IPS-15b (cell line): ENCODE data around the gene BMP7.

Experiments used
- H3K27me3 ChIP-seq: one replicate; pipeline ENCODE4 v1.6.1; 2013; ENCODE audit warnings: low read length; ENCODE audit not compliant: control insufficient read depth, insufficient read depth
- H3K36me3 ChIP-seq: one replicate; pipeline ENCODE4 v1.6.1; 2013; ENCODE audit warnings: low read length; ENCODE audit not compliant: control insufficient read depth, insufficient read depth
- H3K4me1 ChIP-seq: one replicate; pipeline ENCODE4 v1.6.1; 2013; ENCODE audit warnings: mild to moderate bottlenecking, low read length; ENCODE audit not compliant: control insufficient read depth, insufficient read depth
- H3K4me3 ChIP-seq: one replicate; pipeline ENCODE4 v1.5.1; 2013; ENCODE audit warnings: low read depth, low read length
- H3K9ac ChIP-seq: one replicate; pipeline ENCODE4 v1.6.1; 2013; ENCODE audit warnings: low read depth, mild to moderate bottlenecking, low read length
- H3K9me3 ChIP-seq: one replicate; pipeline ENCODE4 v1.6.1; 2013; ENCODE audit warnings: mild to moderate bottlenecking, low read length; ENCODE audit not compliant: control insufficient read depth, insufficient read depth

The BMP7 gene

DNA sequence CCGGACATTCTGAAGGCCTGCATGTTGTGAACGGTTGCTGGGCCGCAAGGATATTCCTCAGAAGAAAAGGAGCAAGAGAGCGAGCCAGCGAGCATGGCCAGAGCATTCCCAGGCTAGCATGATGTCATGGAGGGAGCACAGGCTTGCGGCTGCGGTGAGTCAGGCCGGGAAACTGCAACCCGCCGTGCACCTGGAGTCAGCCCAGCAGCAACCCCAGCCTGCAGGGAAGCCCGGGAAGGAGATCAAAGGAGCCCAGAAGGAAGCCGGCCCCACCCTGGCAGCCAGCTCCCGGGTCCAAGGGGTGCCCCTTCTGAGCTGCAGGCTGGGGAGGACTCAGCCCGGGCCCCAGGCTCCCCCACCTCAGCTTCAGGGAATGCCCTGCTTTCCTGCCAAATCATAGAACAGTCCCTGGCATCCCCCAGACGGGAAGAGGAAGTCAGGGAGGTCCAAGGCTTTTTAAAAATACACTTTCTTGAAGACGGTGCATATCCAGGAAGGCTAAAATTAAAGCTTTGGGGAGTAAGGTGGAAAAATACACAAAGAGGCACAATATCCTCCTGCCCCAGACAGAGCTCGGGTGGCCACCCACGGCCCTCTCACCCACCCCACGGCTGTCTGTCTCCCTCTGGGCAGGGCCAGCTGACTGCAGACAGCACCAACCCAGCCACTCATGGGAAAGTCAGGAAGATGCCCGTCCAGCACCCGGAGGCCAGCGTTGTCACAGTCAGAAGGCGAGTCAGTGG lies 53.7 kb downstream of the BMP7 start:
- Histone ChIP-seq H3K27me3 (no peaks in the 10 kb centered on the region), H3K9me3 (no peaks in the 10 kb centered on the region), H3K4me1 (peaks cover 13% of the 10 kb centered on the region), H3K9ac (peak overlapping the region; percentile 65), H3K4me3 (no peak overlapping the region), H3K36me3 (no peaks in the 10 kb centered on the region)

GRCh38 chr20:57211908-57212533 lies 54.4 kb downstream of the BMP7 start:
- Histone ChIP-seq H3K9me3 (no peaks in the 10 kb centered on the region), H3K9ac (peak overlapping the region; percentile 65), H3K36me3 (no peaks in the 10 kb centered on the region), H3K27me3 (no peaks in the 10 kb centered on the region), H3K4me3 (peak overlapping the region; percentile 18), H3K4me1 (peaks cover 13% of the 10 kb centered on the region)

- H3K36me3 ChIP-seq: no peaks in the 10 kb centered on the region
- peaks cover 13% of the 10 kb centered on the region for H3K4me1 ChIP-seq
- no peaks in the 10 kb centered on the region for H3K9me3 ChIP-seq
- H3K27me3 ChIP-seq: no peaks in the 10 kb centered on the region
- H3K4me3 ChIP-seq: no peak overlapping the region
- no peak overlapping the region for H3K9ac ChIP-seq
Observed at GRCh38 chr20:57211406-57211805, 55.0 kb downstream of the BMP7 start.

GRCh38 chr20:57210911-57211280 lies 55.5 kb downstream of the BMP7 start:
- Histone ChIP-seq H3K4me3 (no peak overlapping the region), H3K9me3 (no peaks in the 10 kb centered on the region), H3K4me1 (peaks cover 13% of the 10 kb centered on the region), H3K27me3 (no peaks in the 10 kb centered on the region), H3K36me3 (no peaks in the 10 kb centered on the region), H3K9ac (no peak overlapping the region)

- Histone ChIP-seq H3K9ac (no peak overlapping the region), H3K36me3 (no peaks in the 10 kb centered on the region), H3K9me3 (no peaks in the 10 kb centered on the region), H3K4me3 (no peak overlapping the region), H3K4me1 (peaks cover 13% of the 10 kb centered on the region), H3K27me3 (no peaks in the 10 kb centered on the region)
Observed at GRCh38 chr20:57210054-57210910, 56.2 kb downstream of the BMP7 start.

- Histone ChIP-seq H3K27me3 (no peaks in the 10 kb centered on the region), H3K4me1 (peaks cover 13% of the 10 kb centered on the region), H3K9ac (no peak overlapping the region), H3K4me3 (no peak overlapping the region), H3K36me3 (no peaks in the 10 kb centered on the region), H3K9me3 (no peaks in the 10 kb centered on the region)
Observed at GRCh38 chr20:57209413-57209812, 57.0 kb downstream of the BMP7 start.

DNA sequence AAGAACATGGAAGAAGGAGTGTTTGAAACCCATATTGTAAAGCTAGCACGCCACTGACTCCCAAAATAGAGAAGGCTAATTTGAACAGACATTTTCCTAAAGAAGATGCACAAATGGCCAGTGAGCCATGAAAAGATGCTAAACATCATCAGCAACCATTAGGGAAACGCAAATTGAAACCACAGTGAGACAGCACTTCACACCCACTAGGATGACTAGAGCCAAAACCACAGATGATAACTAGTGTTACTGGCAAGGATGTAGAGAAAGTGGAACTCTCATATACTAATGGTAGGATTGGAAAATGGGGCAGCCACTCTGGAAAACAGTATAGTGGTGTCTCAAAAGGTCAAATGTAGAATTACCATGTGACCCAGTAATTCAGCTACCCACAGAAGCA lies 58.2 kb downstream of the BMP7 start:
- Histone ChIP-seq H3K9me3 (no peaks in the 10 kb centered on the region), H3K4me1 (peaks cover 13% of the 10 kb centered on the region), H3K9ac (no peak overlapping the region), H3K27me3 (no peaks in the 10 kb centered on the region), H3K4me3 (no peak overlapping the region), H3K36me3 (no peaks in the 10 kb centered on the region)

DNA sequence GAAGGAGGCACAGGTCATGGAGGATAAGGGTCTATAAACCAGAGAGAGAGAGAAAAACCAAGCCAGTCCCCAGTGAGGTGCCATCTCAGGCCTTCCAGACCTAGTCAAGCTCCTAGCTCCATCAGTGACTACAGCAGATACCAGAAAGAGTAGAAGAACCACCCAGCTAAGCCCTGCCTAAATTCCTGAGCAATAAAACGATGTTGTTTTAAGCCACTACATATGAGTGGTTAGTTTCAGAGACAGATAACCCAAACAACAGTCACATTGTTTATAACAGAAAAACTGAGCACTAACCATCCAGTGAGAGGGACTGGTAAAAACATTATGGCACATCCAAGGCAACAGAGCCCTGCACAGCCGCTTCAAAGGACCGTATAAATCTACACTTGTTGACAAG lies 59.2 kb downstream of the BMP7 start:
- Histone ChIP-seq H3K36me3 (peaks cover 4% of the 10 kb centered on the region), H3K9ac (no peak overlapping the region)

DNA sequence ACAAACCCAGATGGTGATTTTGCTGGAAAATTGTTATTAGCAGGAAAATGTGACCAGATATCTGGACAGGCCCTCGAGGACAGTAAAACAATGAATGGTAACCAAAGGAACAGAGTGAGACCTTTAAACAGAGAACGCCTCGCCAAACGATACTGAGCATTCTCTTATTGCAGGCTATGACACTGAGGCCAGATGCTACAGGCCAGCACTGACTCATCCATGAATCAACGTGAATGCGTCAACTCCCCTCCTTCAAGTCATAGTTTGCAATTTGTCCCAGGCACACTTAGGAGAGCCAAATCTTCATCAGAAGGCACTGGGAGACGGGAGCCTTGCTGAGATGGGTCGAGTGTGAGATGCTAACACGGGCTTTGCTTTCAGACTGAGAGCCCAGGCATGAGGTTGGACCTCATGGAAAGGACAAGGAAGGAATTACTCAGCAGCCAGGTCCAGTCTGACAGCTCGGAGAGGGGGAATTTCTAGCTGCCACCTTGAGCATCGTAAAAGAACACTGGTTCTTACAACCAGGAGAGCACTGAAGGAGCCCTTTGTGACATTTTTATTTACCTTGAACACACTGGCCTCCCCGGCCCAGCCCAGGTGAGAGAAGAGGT lies 60.7 kb downstream of the BMP7 start:
- H3K4me1 ChIP-seq: no peaks in the 10 kb centered on the region
- no peak overlapping the region for H3K9ac ChIP-seq
- no peaks in the 10 kb centered on the region for H3K9me3 ChIP-seq
- no peak overlapping the region for H3K4me3 ChIP-seq
- H3K27me3 ChIP-seq: no peaks in the 10 kb centered on the region
- H3K36me3 ChIP-seq: peaks cover 4% of the 10 kb centered on the region

More for the DNA sequence above, 59.2 kb downstream of the BMP7 start:
- Histone ChIP-seq H3K9me3 (no peaks in the 10 kb centered on the region), H3K4me3 (no peak overlapping the region), H3K27me3 (no peaks in the 10 kb centered on the region), H3K4me1 (peaks cover 8% of the 10 kb centered on the region)

DNA sequence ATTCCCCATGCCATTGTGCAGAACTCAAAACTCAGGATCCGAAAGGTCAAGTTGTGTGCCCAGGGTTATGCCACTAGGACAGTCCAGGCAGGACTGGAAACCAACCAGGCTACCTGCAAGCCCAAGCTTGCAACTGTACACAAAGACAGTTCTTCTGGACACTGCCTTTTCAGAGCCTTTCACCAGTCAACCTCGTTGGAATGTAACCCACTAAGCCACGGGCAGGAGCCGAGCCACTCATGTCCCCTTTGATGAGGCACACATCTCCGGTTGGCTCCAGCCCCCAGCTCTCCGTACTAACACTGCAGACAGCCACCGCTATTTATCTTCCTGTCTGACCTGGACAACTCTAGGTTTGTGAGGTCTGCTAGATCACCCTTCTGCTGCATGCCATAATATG lies 62.5 kb downstream of the BMP7 start:
- Histone ChIP-seq H3K27me3 (no peaks in the 10 kb centered on the region), H3K36me3 (peaks cover 4% of the 10 kb centered on the region), H3K4me3 (no peak overlapping the region), H3K9me3 (no peaks in the 10 kb centered on the region), H3K9ac (no peak overlapping the region), H3K4me1 (no peaks in the 10 kb centered on the region)

GRCh38 chr20:57203204-57203603 lies 63.2 kb downstream of the BMP7 start:
- Histone ChIP-seq H3K9ac (no peak overlapping the region), H3K9me3 (no peaks in the 10 kb centered on the region), H3K4me1 (peaks cover 5% of the 10 kb centered on the region), H3K4me3 (no peak overlapping the region), H3K36me3 (peaks cover 4% of the 10 kb centered on the region), H3K27me3 (no peaks in the 10 kb centered on the region)
